DOHH2 (cell line): ENCODE measurements around the gene LIMS2.

Source experiments
- EZH2phosphoT487 ChIP-seq: fragments of 200-600 bp; sonication (generic); IDR thresholded peaks from 2 replicates; pipeline ENCODE4 v1.6.1; 2017; ENCODE audit warnings: borderline replicate concordance, mild to moderate bottlenecking, antibody characterized with exemption, low read length, moderate library complexity, mixed read lengths
- TF ChIP-seq, protein P1 (sequence below): fragments of 200-600 bp; sonication (generic); IDR thresholded peaks from one replicate; pipeline ENCODE4 v1.5.1; 2014; ENCODE audit warnings: antibody characterized with exemption, mild to moderate bottlenecking, low read depth, low read length; ENCODE audit not compliant: poor library complexity, severe bottlenecking

DNA sequence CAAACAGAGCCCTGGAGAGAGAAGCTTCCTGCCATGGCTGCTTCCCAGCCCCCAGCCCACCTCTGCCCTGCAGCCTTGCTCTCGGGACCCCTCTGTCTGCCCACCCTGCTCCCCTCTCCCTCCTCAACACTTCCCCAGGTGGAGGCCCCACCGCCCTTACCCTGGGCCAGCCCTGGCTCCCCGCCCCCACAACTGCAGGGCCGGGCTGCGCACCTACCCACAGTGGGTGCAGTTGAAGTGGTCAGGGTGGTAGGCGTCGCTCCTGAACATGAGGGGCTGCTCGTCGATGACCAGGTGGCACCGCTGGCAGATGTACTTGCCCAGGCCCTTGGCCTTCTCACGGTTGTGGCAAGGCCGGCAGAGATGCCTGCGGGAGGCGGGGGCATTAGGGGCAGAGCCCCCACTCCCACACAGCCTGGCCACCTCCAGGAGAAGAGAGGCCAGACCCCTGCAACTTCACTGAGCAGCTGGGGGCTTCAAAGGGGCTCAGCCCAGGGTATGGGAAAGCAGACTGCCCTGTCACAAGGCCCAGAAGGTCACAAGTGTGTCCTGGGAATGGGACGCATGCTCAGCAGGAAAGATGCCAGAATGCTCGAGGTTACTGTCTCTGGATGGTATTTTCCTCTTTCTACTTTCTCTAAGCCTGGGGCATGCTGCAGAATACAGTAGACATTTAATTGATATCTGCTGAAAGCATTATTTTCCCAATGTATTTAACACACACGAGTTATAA lies 32.5 kb downstream of the LIMS2 start:
- TF ChIP-seq, protein P1, sequence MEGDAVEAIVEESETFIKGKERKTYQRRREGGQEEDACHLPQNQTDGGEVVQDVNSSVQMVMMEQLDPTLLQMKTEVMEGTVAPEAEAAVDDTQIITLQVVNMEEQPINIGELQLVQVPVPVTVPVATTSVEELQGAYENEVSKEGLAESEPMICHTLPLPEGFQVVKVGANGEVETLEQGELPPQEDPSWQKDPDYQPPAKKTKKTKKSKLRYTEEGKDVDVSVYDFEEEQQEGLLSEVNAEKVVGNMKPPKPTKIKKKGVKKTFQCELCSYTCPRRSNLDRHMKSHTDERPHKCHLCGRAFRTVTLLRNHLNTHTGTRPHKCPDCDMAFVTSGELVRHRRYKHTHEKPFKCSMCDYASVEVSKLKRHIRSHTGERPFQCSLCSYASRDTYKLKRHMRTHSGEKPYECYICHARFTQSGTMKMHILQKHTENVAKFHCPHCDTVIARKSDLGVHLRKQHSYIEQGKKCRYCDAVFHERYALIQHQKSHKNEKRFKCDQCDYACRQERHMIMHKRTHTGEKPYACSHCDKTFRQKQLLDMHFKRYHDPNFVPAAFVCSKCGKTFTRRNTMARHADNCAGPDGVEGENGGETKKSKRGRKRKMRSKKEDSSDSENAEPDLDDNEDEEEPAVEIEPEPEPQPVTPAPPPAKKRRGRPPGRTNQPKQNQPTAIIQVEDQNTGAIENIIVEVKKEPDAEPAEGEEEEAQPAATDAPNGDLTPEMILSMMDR, result no peak
- TF ChIP-seq EZH2phosphoT487, result no peak
